Subcutaneous adipose tissue (tissue), 4 donors: ENCODE results near the gene VSTM2B. TPM values are rescaled to one million over a fixed set of nuclear protein-coding genes. Genes with fewer than 3 reads are reported as not detected.

Experiments
- CTCF ChIP-seq: fragments of 450-650 bp; IDR thresholded peaks from one replicate; pipeline ENCODE4 v1.5.1; 2016; ENCODE audit warnings: low read depth, mild to moderate bottlenecking, control low read depth, antibody characterized with exemption, moderate library complexity
- total RNA-seq, 4 donors: library from RNA; depleted of rRNA; stranded (reverse); fragments of >200 nt; gene quantifications; one replicate each; pipeline ENCODE4 v1.1.0, GENCODE V29; 2016

VSTM2B gene
- total RNA-seq, 4 donors from 2014 or later: not detected

GRCh38 chr19:29510701-29511265 is 15.0 kb upstream of the VSTM2B start:
- no peak for TF ChIP-seq CTCF

GRCh38 chr19:29511768-29512167 is 14.0 kb upstream of the VSTM2B start:
- no peak for TF ChIP-seq CTCF

- TF ChIP-seq CTCF: no peak
These were observed 13.0 kb upstream of the VSTM2B start for GRCh38 chr19:29512748-29513147.

- TF ChIP-seq CTCF: no peak
These were observed 11.1 kb upstream of the VSTM2B start for GRCh38 chr19:29514525-29515232.

GRCh38 chr19:29515233-29515619 is 10.6 kb upstream of the VSTM2B start:
- no peak for TF ChIP-seq CTCF

- no peak for TF ChIP-seq CTCF
These were observed 10.0 kb upstream of the VSTM2B start for GRCh38 chr19:29515706-29516357.

- no peak for TF ChIP-seq CTCF
These were observed 9.5 kb upstream of the VSTM2B start for GRCh38 chr19:29516358-29516725.
